ENCODE data around the gene RRAGD. TPM values are rescaled to one million over a fixed set of nuclear protein-coding genes. Genes with fewer than 3 reads are reported as not detected.

The RRAGD gene
- total and polyA plus RNA-seq, 2 experiments from 2014 or later, result not detected

- Histone ChIP-seq H3K9me2 (ENCODE audit: insufficient read depth) (no peaks in the 10 kb centered on the region), H3K27me3 (replicated peaks; ENCODE audit: insufficient read depth) (no peaks in the 10 kb centered on the region), H2AFZ (no peak overlapping the region), H3K27ac (no peak overlapping the region), H3K9ac (no peak overlapping the region), H3K4me3 (no peak overlapping the region), H3K9me3 (ENCODE audit: low read depth) (no peaks in the 10 kb centered on the region), H4K20me1 (ENCODE audit: insufficient read depth) (no peaks in the 10 kb centered on the region), H3K4me1 (ENCODE audit: insufficient read depth) (no peaks in the 10 kb centered on the region), H3K79me2 (ENCODE audit: insufficient read depth) (no peaks in the 10 kb centered on the region), H3F3A (ENCODE audit: insufficient read depth) (no peaks in the 10 kb centered on the region), H3K36me3 (ENCODE audit: low read depth) (no peaks in the 10 kb centered on the region), H3K4me2 (ENCODE audit: unreplicated experiment) (no peak overlapping the region)
- TF ChIP-seq EZH2phosphoT487 (IDR thresholded peaks at IDR 0.05; ENCODE audit: insufficient read depth, low read depth) (no peak), EZH2 (IDR thresholded peaks at IDR 0.05; ENCODE audit: insufficient read depth, poor library complexity, severe bottlenecking) (no peak)
- 45 to 49% methylated on average over 2 of the region's 2 CpGs for WGBS, 2 experiments (ENCODE audit: low coverage in 1 of 2, low lambda C conversion rate in 2 of 2, missing lambda C conversion rate in 2 of 2)
- no peak for DNase-seq
- in situ Hi-C loops (cut with MboI), result no loop called here
These were observed 42.2 kb upstream of the RRAGD start for GRCh38 chr6:89454300-89454699.

DNA sequence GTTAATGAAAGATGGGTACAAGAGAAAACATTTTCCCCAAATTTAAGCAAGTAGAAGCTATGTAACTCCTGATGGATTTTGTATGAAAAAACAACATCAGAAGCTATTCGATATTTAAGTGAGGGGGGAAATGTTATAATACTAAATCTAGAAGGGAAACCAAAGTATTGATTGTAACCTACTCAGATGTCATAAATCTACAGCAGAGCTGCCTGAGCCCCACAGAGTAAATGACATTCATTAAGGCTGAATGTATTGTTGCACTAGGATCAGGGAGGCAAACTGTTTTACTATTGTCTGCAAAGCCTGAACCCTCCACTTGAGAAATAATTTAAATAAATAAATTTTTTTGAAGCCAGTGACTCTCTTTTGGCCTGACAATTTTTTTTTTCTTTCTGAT, 40.2 kb upstream of the RRAGD start:
- TF ChIP-seq EZH2 (IDR thresholded peaks at IDR 0.05; ENCODE audit: insufficient read depth, poor library complexity, severe bottlenecking) (no peak), EZH2phosphoT487 (IDR thresholded peaks at IDR 0.05; ENCODE audit: insufficient read depth, low read depth) (no peak)
- DNase-seq, result no peak
- H3K79me2 ChIP-seq (ENCODE audit: insufficient read depth), result no peaks in the 10 kb centered on the region
- H3F3A ChIP-seq (ENCODE audit: insufficient read depth), result no peaks in the 10 kb centered on the region
- no peaks in the 10 kb centered on the region for H4K20me1 ChIP-seq (ENCODE audit: insufficient read depth)
- in situ Hi-C loops (cut with MboI), result no loop called here
- no peaks in the 10 kb centered on the region for H3K27me3 ChIP-seq (replicated peaks; ENCODE audit: insufficient read depth)
- no peak overlapping the region for H3K4me2 ChIP-seq (ENCODE audit: unreplicated experiment)
- H3K4me3 ChIP-seq, result no peak overlapping the region
- no peaks in the 10 kb centered on the region for H3K9me3 ChIP-seq (ENCODE audit: low read depth)
- no peaks in the 10 kb centered on the region for H3K4me1 ChIP-seq (ENCODE audit: insufficient read depth)
- H3K9ac ChIP-seq, result no peak overlapping the region
- no peak overlapping the region for H3K27ac ChIP-seq
- WGBS, 2 experiments (ENCODE audit: low coverage in 1 of 2, low lambda C conversion rate in 2 of 2, missing lambda C conversion rate in 2 of 2), result 65 to 78% methylated on average over 1 of the region's 1 CpG
- no peaks in the 10 kb centered on the region for H3K9me2 ChIP-seq (ENCODE audit: insufficient read depth)
- H2AFZ ChIP-seq, result no peak overlapping the region
- no peaks in the 10 kb centered on the region for H3K36me3 ChIP-seq (ENCODE audit: low read depth)

DNA sequence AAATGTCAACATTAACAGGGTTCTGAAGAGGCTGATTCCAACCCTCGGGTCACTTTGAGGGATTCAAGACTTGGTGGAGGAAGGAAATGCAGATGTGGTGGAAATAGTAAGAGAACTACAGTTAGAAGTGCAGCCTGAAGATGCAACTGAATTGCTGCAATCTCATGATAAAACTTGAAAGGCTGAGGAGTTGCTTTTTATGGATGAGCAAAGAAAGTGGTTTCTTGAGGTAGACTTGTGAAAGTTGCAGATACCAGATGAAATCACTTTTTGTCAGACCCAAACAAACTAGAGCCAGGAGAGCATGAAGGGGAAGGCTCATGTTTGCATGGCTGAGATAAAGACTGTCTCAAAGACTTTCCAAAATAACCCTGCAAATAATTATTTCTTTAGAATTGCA, 37.1 kb upstream of the RRAGD start:
- Histone ChIP-seq H3K79me2 (ENCODE audit: insufficient read depth) (no peaks in the 10 kb centered on the region), H3K9me2 (ENCODE audit: insufficient read depth) (no peaks in the 10 kb centered on the region), H3K36me3 (ENCODE audit: low read depth) (no peaks in the 10 kb centered on the region), H3K27ac (no peak overlapping the region), H4K20me1 (ENCODE audit: insufficient read depth) (no peaks in the 10 kb centered on the region), H3K4me1 (ENCODE audit: insufficient read depth) (no peaks in the 10 kb centered on the region), H2AFZ (no peak overlapping the region), H3K9ac (no peak overlapping the region), H3F3A (ENCODE audit: insufficient read depth) (no peaks in the 10 kb centered on the region), H3K4me3 (no peak overlapping the region), H3K27me3 (replicated peaks; ENCODE audit: insufficient read depth) (no peaks in the 10 kb centered on the region), H3K4me2 (ENCODE audit: unreplicated experiment) (no peak overlapping the region), H3K9me3 (ENCODE audit: low read depth) (no peaks in the 10 kb centered on the region)
- WGBS, 2 experiments (ENCODE audit: low coverage in 1 of 2, low lambda C conversion rate in 2 of 2, missing lambda C conversion rate in 2 of 2), result 65 to 72% methylated on average over 1 of the region's 1 CpG
- TF ChIP-seq EZH2phosphoT487 (IDR thresholded peaks at IDR 0.05; ENCODE audit: insufficient read depth, low read depth) (no peak), EZH2 (IDR thresholded peaks at IDR 0.05; ENCODE audit: insufficient read depth, poor library complexity, severe bottlenecking) (no peak)
- no peak for DNase-seq
- in situ Hi-C loops (cut with MboI), result no loop called here

GRCh38 chr6:89443658-89444057, 31.6 kb upstream of the RRAGD start:
- H2AFZ ChIP-seq, result no peak overlapping the region
- H3K4me2 ChIP-seq (ENCODE audit: unreplicated experiment), result no peak overlapping the region
- no peaks in the 10 kb centered on the region for H3K27me3 ChIP-seq (replicated peaks; ENCODE audit: insufficient read depth)
- no peaks in the 10 kb centered on the region for H3F3A ChIP-seq (ENCODE audit: insufficient read depth)
- no peaks in the 10 kb centered on the region for H4K20me1 ChIP-seq (ENCODE audit: insufficient read depth)
- H3K36me3 ChIP-seq (ENCODE audit: low read depth), result no peaks in the 10 kb centered on the region
- H3K9me2 ChIP-seq (ENCODE audit: insufficient read depth), result no peaks in the 10 kb centered on the region
- no peak for TF ChIP-seq EZH2 (IDR thresholded peaks at IDR 0.05; ENCODE audit: insufficient read depth, poor library complexity, severe bottlenecking)
- no peak for TF ChIP-seq EZH2phosphoT487 (IDR thresholded peaks at IDR 0.05; ENCODE audit: insufficient read depth, low read depth)
- no peaks in the 10 kb centered on the region for H3K79me2 ChIP-seq (ENCODE audit: insufficient read depth)
- DNase-seq, result no peak
- no peaks in the 10 kb centered on the region for H3K9me3 ChIP-seq (ENCODE audit: low read depth)
- in situ Hi-C loops (cut with MboI), result no loop called here
- H3K9ac ChIP-seq, result no peak overlapping the region
- WGBS, 2 experiments (ENCODE audit: low coverage in 1 of 2, low lambda C conversion rate in 2 of 2, missing lambda C conversion rate in 2 of 2), result 68 to 71% methylated on average over 5 of the region's 5 CpGs
- H3K4me1 ChIP-seq (ENCODE audit: insufficient read depth), result no peaks in the 10 kb centered on the region
- H3K27ac ChIP-seq, result no peak overlapping the region
- H3K4me3 ChIP-seq, result no peak overlapping the region

DNA sequence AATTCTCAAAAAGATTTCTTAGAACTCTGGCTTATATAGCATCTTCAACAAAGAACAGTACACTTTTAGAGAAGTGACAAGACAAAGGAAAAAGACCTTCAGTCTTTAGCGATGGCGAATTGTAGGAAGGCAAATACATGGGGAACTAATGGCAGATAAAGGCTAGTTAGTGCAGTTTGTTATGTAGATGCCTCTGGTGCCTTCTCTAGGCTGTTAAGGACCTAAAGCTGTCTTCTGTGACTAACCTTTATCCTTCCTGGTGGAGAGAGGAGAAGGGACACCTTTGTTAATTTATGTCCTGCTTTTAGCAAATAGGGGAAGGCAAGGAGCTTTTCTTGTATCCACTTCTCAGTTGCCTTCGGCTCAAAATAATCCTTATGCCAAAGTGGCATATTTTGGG, 28.1 kb upstream of the RRAGD start:
- no peaks in the 10 kb centered on the region for H3K36me3 ChIP-seq (ENCODE audit: low read depth)
- H4K20me1 ChIP-seq (ENCODE audit: insufficient read depth), result no peaks in the 10 kb centered on the region; the same call in 1 of the 2 replicates
- no peak overlapping the region for H3K9ac ChIP-seq
- H3K4me3 ChIP-seq, result no peak overlapping the region
- no peaks in the 10 kb centered on the region for H3K27me3 ChIP-seq (replicated peaks; ENCODE audit: insufficient read depth)
- no peak for TF ChIP-seq EZH2phosphoT487 (IDR thresholded peaks at IDR 0.05; ENCODE audit: insufficient read depth, low read depth)
- TF ChIP-seq EZH2 (IDR thresholded peaks at IDR 0.05; ENCODE audit: insufficient read depth, poor library complexity, severe bottlenecking), result no peak
- no peaks in the 10 kb centered on the region for H3K4me1 ChIP-seq (ENCODE audit: insufficient read depth)
- H3F3A ChIP-seq (ENCODE audit: insufficient read depth), result 0 out of 2 replicates have a peak, but pooled peaks cover 6% of the 10 kb centered on the region
- no peak for DNase-seq
- 79 to 80% methylated on average over 3 of the region's 3 CpGs for WGBS, 2 experiments (ENCODE audit: low coverage in 1 of 2, low lambda C conversion rate in 2 of 2, missing lambda C conversion rate in 2 of 2)
- no peaks in the 10 kb centered on the region for H3K79me2 ChIP-seq (ENCODE audit: insufficient read depth)
- in situ Hi-C loops (cut with MboI), result no loop called here
- no peak overlapping the region for H2AFZ ChIP-seq
- no peaks in the 10 kb centered on the region for H3K9me3 ChIP-seq (ENCODE audit: low read depth)
- no peak overlapping the region for H3K27ac ChIP-seq
- no peaks in the 10 kb centered on the region for H3K9me2 ChIP-seq (ENCODE audit: insufficient read depth)
- no peak overlapping the region for H3K4me2 ChIP-seq (ENCODE audit: unreplicated experiment)

All from GM23248 (cell line).